Esophagus squamous epithelium (tissue), 5 donors: Measurements from ENCODE around the gene ATP6V1A. TPM values are rescaled to one million over a fixed set of nuclear protein-coding genes. Genes with fewer than 3 reads are reported as not detected.

Experiments
- DNase-seq: peaks from one replicate; lab custom pipeline; 2025; lab: John Stamatoyannopoulos, UW
- H3K27ac ChIP-seq, 4 donors: fragments of 200-600 bp; sonication (generic); one replicate each; pipeline ENCODE4 v1.5.1; 2016 to 2019; ENCODE audit warnings: mild to moderate bottlenecking in 1 of 4
- H3K27me3 ChIP-seq, 4 donors: fragments of 200-600 bp; sonication (generic); 1 replicate in 3 of 4; 2 replicates in 1 of 4; pipeline versions ENCODE4 v1.5.1 to v1.6.0; 2017 to 2021; ENCODE audit warnings: antibody characterized with exemption in 1 of 4
- H3K36me3 ChIP-seq, 3 donors: fragments of 200-600 bp; sonication (generic); one replicate each; pipeline ENCODE4 v1.5.1; 2016 to 2019
- H3K4me1 ChIP-seq, 3 donors: fragments of 200-600 bp; sonication (generic); one replicate each; pipeline ENCODE4 v1.5.1; 2017 to 2019
- H3K4me3 ChIP-seq, 4 donors: fragments of 200-600 bp; sonication (generic); 1 replicate in 3 of 4; 2 replicates in 1 of 4; pipeline ENCODE4 v1.5.1; 2016 to 2019; ENCODE audit warnings: mild to moderate bottlenecking in 2 of 4, moderate library complexity in 1 of 4
- H3K9me3 ChIP-seq, 3 donors: fragments of 200-600 bp; sonication (generic); one replicate each; pipeline ENCODE4 v1.5.1; 2016 to 2019
- CTCF ChIP-seq, 6 experiments: fragments of 450-650 bp in 4 of 6; fragments of 200-600 bp in 2 of 6; sonication (generic) in 2 of 6; IDR thresholded peaks; one replicate each; pipeline ENCODE4 v1.5.1; 2016 to 2019; ENCODE audit warnings: antibody characterized with exemption in 6 of 6, mild to moderate bottlenecking in 4 of 6, moderate library complexity in 4 of 6
- POLR2A ChIP-seq, 4 donors: fragments of 450-650 bp; IDR thresholded peaks; one replicate each; pipeline ENCODE4 v1.6.1; 2017; ENCODE audit warnings: antibody characterized with exemption in 4 of 4, mild to moderate bottlenecking in 4 of 4, moderate library complexity in 3 of 4
- WGBS, 2 donors: methylation state at CpG; one replicate each; pipeline ENCODE4 v1.1.5; 2018; 5-methylcytosine and 5-hydroxymethylcytosine counted together
- intact Hi-C: fragments of 100-400 bp; cut with DNase I; formaldehyde crosslinking; loops from one replicate; pipeline ENCODE4 v1.15.0; 2022
- total RNA-seq, 4 donors: library from RNA; depleted of rRNA; stranded (reverse); fragments of >200 nt; gene quantifications; one replicate each; pipeline ENCODE4 v1.1.0, GENCODE V29; 2016
- donor health status: DM: yes; HTN: yes; CAD: no.

The ATP6V1A gene
- total RNA-seq, 4 donors from 2014 or later: 39.9 to 74.3 (median 60.6) TPM

- no peaks in the 10 kb centered on the region for H3K9me3 ChIP-seq
- no peak for TF ChIP-seq CTCF (IDR thresholded peaks at IDR 0.05)
- no peak for TF ChIP-seq POLR2A (IDR thresholded peaks at IDR 0.05)
- 28 to 36% methylated on average over 3 of the region's 3 CpGs for WGBS, 2 donors
- no peak overlapping the region for H3K27ac ChIP-seq
- H3K4me1 ChIP-seq: no peaks in the 10 kb centered on the region
- H3K4me3 ChIP-seq: no peak overlapping the region
- DNase-seq: no peak
- H3K27me3 ChIP-seq: peaks cover 0 to 3% (median 0%) of the 10 kb centered on the region in 4 donors
- peaks cover 0 to 7% (median 0%) of the 10 kb centered on the region in 3 donors for H3K36me3 ChIP-seq
- intact Hi-C loops: no loop called here
Observed at GRCh38 chr3:113712129-113712528, 34.7 kb upstream of the ATP6V1A start.

GRCh38 chr3:113714702-113715101 is 32.1 kb upstream of the ATP6V1A start:
- Histone ChIP-seq H3K27me3 (no peaks in the 10 kb centered on the region), H3K27ac (no peak overlapping the region), H3K4me3 (no peak overlapping the region), H3K4me1 (no peaks in the 10 kb centered on the region), H3K9me3 (no peaks in the 10 kb centered on the region), H3K36me3 (peaks cover 0 to 29% (median 0%) of the 10 kb centered on the region in 3 donors)
- 56 to 60% methylated on average over 1 of the region's 1 CpG for WGBS, 2 donors
- no peak for TF ChIP-seq POLR2A (IDR thresholded peaks at IDR 0.05)
- no peak for TF ChIP-seq CTCF (IDR thresholded peaks at IDR 0.05)
- intact Hi-C loops: no loop called here
- DNase-seq: no peak

GRCh38 chr3:113717308-113717707 is 29.5 kb upstream of the ATP6V1A start:
- Histone ChIP-seq H3K4me3 (no peak overlapping the region), H3K27ac (no peak overlapping the region), H3K27me3 (no peaks in the 10 kb centered on the region), H3K9me3 (no peaks in the 10 kb centered on the region), H3K36me3 (peaks cover 4 to 55% (median 6%) of the 10 kb centered on the region in 3 donors), H3K4me1 (no peaks in the 10 kb centered on the region)
- intact Hi-C loops: no loop called here
- TF ChIP-seq POLR2A (IDR thresholded peaks at IDR 0.05): no peak
- TF ChIP-seq CTCF (IDR thresholded peaks at IDR 0.05): no peak
- DNase-seq: no peak
- WGBS, 2 donors: 90 to 97% methylated on average over 3 of the region's 3 CpGs

- intact Hi-C loops: no loop called here
- no peaks in the 10 kb centered on the region for H3K9me3 ChIP-seq
- WGBS, 2 donors: 77 to 100% methylated on average over 3 of the region's 3 CpGs
Observed at GRCh38 chr3:113717818-113718217, 29.0 kb upstream of the ATP6V1A start.

GRCh38 chr3:113719294-113719693 is 27.5 kb upstream of the ATP6V1A start:
- WGBS, 2 donors: 88 to 100% methylated on average over 1 of the region's 1 CpG
- peaks cover 4 to 70% (median 6%) of the 10 kb centered on the region in 3 donors for H3K36me3 ChIP-seq
- H3K9me3 ChIP-seq: no peaks in the 10 kb centered on the region
- no peaks in the 10 kb centered on the region for H3K4me1 ChIP-seq
- no peak overlapping the region for H3K27ac ChIP-seq
- H3K27me3 ChIP-seq: no peaks in the 10 kb centered on the region
- no peak for DNase-seq
- TF ChIP-seq CTCF (IDR thresholded peaks at IDR 0.05) (no peak), POLR2A (IDR thresholded peaks at IDR 0.05) (no peak)
- H3K4me3 ChIP-seq: no peak overlapping the region
- intact Hi-C loops: no loop called here

More at GRCh38 chr3:113717818-113718217, 29.0 kb upstream of the ATP6V1A start:
- no peak for DNase-seq
- Histone ChIP-seq H3K4me1 (no peaks in the 10 kb centered on the region), H3K27ac (no peak overlapping the region), H3K36me3 (peaks cover 4 to 60% (median 6%) of the 10 kb centered on the region in 3 donors), H3K27me3 (no peaks in the 10 kb centered on the region), H3K4me3 (no peak overlapping the region)
- TF ChIP-seq POLR2A (IDR thresholded peaks at IDR 0.05): no peak
- no peak for TF ChIP-seq CTCF (IDR thresholded peaks at IDR 0.05)
